Suprapubic skin (tissue), 4 donors: ENCODE data around the gene NOS1AP. TPM values are rescaled to one million over a fixed set of nuclear protein-coding genes. Genes with fewer than 3 reads are reported as not detected.

Source experiments
- DNase-seq, 2 donors: peaks; one replicate each; pipeline ENCODE4 v3.0.0-alpha.2; 2019; ENCODE audit warnings: low spot score in 2 of 2
- H3K27ac ChIP-seq: fragments of 200-600 bp; sonication (generic); one replicate; pipeline ENCODE4 v1.5.1; 2019
- H3K27me3 ChIP-seq: fragments of 200-600 bp; sonication (generic); one replicate; pipeline ENCODE4 v1.5.1; 2019
- H3K36me3 ChIP-seq: fragments of 200-600 bp; sonication (generic); one replicate; pipeline ENCODE4 v1.5.1; 2019
- H3K4me1 ChIP-seq: fragments of 200-600 bp; sonication (generic); one replicate; pipeline ENCODE4 v1.5.1; 2019
- H3K4me3 ChIP-seq: fragments of 200-600 bp; sonication (generic); one replicate; pipeline ENCODE4 v1.5.1; 2019; ENCODE audit warnings: mild to moderate bottlenecking
- H3K9me3 ChIP-seq: fragments of 200-600 bp; sonication (generic); one replicate; pipeline ENCODE4 v1.5.1; 2019
- CTCF ChIP-seq, 2 donors: fragments of 200-600 bp in 1 of 2; fragments of 450-650 bp in 1 of 2; sonication (generic) in 1 of 2; IDR thresholded peaks; one replicate each; pipeline ENCODE4 v1.5.1; 2016 to 2019; ENCODE audit warnings: antibody characterized with exemption in 2 of 2, mild to moderate bottlenecking in 1 of 2, moderate library complexity in 1 of 2
- EP300 ChIP-seq: sonication (generic); formaldehyde crosslinking; IDR thresholded peaks from one replicate; pipeline ENCODE4 v1.6.1; 2017; ENCODE audit warnings: antibody characterized with exemption
- POLR2A ChIP-seq, 2 donors: fragments of 450-650 bp; IDR thresholded peaks; one replicate each; pipeline ENCODE4 v1.6.1; 2017; ENCODE audit warnings: antibody characterized with exemption in 2 of 2, mild to moderate bottlenecking in 2 of 2, moderate library complexity in 2 of 2
- POLR2AphosphoS5 ChIP-seq, 3 donors: sonication (generic); formaldehyde crosslinking; IDR thresholded peaks; one replicate each; pipeline ENCODE4 v1.6.1; 2017; ENCODE audit warnings: antibody characterized with exemption in 3 of 3
- WGBS: methylation state at CpG from one replicate; pipeline ENCODE4 v1.1.5; 2018; 5-methylcytosine and 5-hydroxymethylcytosine counted together
- total RNA-seq, 4 donors: library from RNA; depleted of rRNA; stranded (reverse); fragments of >200 nt; gene quantifications; one replicate each; pipeline ENCODE4 v1.1.0, GENCODE V29; 2016

The NOS1AP gene
- total RNA-seq, 4 donors from 2014 or later: 1.9 to 9.5 (median 3.3) TPM

- DNase-seq: no peak
- Histone ChIP-seq H3K9me3 (no peaks in the 10 kb centered on the region), H3K4me3 (no peak overlapping the region), H3K4me1 (no peaks in the 10 kb centered on the region), H3K27me3 (peaks cover 2% of the 10 kb centered on the region), H3K27ac (no peak overlapping the region), H3K36me3 (no peaks in the 10 kb centered on the region)
- TF ChIP-seq POLR2AphosphoS5 (IDR thresholded peaks at IDR 0.05) (no peak), POLR2A (IDR thresholded peaks at IDR 0.05) (no peak), EP300 (no peak), CTCF (IDR thresholded peaks at IDR 0.05) (no peak)
- 63% methylated on average over 7 of the region's 7 CpGs for WGBS
These were observed 134.8 kb downstream of the NOS1AP start for GRCh38 chr1:162204129-162204822.

- H3K27me3 ChIP-seq: peaks cover 2% of the 10 kb centered on the region
- no peaks in the 10 kb centered on the region for H3K36me3 ChIP-seq
- no peaks in the 10 kb centered on the region for H3K4me1 ChIP-seq
- no peak for DNase-seq
- H3K27ac ChIP-seq: no peak overlapping the region
- no peak overlapping the region for H3K4me3 ChIP-seq
- no peaks in the 10 kb centered on the region for H3K9me3 ChIP-seq
- WGBS: 76% methylated on average over 1 of the region's 1 CpG
- TF ChIP-seq EP300 (no peak), POLR2AphosphoS5 (IDR thresholded peaks at IDR 0.05) (no peak), POLR2A (IDR thresholded peaks at IDR 0.05) (no peak), CTCF (IDR thresholded peaks at IDR 0.05) (no peak)
These were observed 135.3 kb downstream of the NOS1AP start for GRCh38 chr1:162204823-162205155.

GRCh38 chr1:162206300-162206699, 136.8 kb downstream of the NOS1AP start:
- Histone ChIP-seq H3K4me1 (no peaks in the 10 kb centered on the region), H3K27me3 (peaks cover 2% of the 10 kb centered on the region), H3K27ac (no peak overlapping the region), H3K4me3 (no peak overlapping the region), H3K9me3 (no peaks in the 10 kb centered on the region), H3K36me3 (no peaks in the 10 kb centered on the region)
- WGBS: 89% methylated on average over 1 of the region's 1 CpG
- TF ChIP-seq CTCF (IDR thresholded peaks at IDR 0.05): no peak
- no peak for TF ChIP-seq POLR2A (IDR thresholded peaks at IDR 0.05)
- TF ChIP-seq POLR2AphosphoS5 (IDR thresholded peaks at IDR 0.05): no peak
- TF ChIP-seq EP300: no peak
- no peak for DNase-seq

- no peaks in the 10 kb centered on the region for H3K4me1 ChIP-seq
- peaks cover 2% of the 10 kb centered on the region for H3K27me3 ChIP-seq
- H3K9me3 ChIP-seq: no peaks in the 10 kb centered on the region
These were observed 137.5 kb downstream of the NOS1AP start for GRCh38 chr1:162206749-162207635.

More at GRCh38 chr1:162206749-162207635, 137.5 kb downstream of the NOS1AP start:
- no peaks in the 10 kb centered on the region for H3K36me3 ChIP-seq
- 49% methylated on average over 12 of the region's 12 CpGs for WGBS
- DNase-seq: no peak
- TF ChIP-seq EP300: no peak
- TF ChIP-seq POLR2A (IDR thresholded peaks at IDR 0.05): no peak
- TF ChIP-seq CTCF (IDR thresholded peaks at IDR 0.05): no peak
- TF ChIP-seq POLR2AphosphoS5 (IDR thresholded peaks at IDR 0.05): no peak
- H3K4me3 ChIP-seq: no peak overlapping the region
- H3K27ac ChIP-seq: no peak overlapping the region
